NCI-H1694 treated with DMSO at 0.1 percent for 48 hours (cell line): ENCODE data around the gene PLA2G1B.
A peak's percentile ranks its signal among the peaks of the same experiment; 100 is the strongest.
"Not testable (repeated sequence)": the region's sequence is repeated elsewhere in the genome, so short reads cannot be mapped to it uniquely, and the experiment has no call there.

Experiments
- DNase-seq: peaks from one replicate; lab custom pipeline; 2025; lab: John Stamatoyannopoulos, UW

PLA2G1B gene

DNA sequence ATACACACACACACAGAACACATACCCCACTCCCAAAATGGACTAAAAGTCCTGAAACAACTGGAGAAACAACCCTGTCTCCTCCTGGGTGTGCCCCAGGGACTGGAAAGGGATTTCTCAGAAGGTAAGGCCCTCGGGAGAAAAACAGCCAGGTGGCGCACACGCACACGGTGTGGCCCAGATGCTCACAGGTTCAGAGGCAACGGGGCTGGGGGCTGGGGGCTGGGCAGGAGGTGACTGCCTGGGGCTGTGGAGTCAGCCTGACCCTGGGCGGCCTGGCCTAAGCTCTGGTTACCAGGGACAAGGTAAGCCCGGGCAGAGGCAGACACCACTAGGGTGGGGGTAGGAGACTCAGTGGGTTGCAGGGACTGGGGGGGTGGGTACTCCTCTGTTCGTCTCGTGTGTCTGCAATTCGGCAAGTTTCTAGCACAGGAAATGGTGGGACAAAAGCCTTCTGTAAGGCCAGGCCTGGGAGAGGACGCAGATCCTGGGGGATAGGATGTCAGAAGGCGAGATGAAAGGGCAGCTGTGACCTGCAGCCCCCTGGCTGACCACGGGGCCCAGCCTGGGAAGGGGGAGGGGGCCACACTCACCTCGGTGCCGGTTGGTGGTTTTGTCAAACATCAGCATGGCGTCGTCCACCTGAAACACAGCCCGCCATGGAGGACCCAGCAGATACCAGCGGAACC lies 31.0 kb upstream of the PLA2G1B start:
- no peak for DNase-seq

DNA sequence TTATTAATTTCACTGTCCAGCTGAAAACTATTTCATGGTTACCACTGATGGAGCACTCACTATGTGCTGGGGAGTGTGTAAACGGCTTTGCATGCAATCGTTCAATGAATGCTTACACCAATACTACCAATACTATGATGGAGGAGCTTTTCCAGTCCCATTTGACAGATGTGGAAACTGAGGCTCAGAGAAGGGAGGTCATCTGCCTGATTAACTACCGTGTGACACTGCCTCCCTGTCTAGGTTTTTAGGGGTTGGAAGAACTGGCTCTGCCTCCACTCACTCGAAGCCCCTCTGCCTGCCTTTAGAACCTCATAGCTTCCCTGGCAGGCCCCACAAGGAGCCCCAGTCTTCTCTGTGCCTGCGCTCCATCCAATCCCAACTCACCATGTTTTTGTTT lies 29.5 kb upstream of the PLA2G1B start:
- no peak for DNase-seq

DNA sequence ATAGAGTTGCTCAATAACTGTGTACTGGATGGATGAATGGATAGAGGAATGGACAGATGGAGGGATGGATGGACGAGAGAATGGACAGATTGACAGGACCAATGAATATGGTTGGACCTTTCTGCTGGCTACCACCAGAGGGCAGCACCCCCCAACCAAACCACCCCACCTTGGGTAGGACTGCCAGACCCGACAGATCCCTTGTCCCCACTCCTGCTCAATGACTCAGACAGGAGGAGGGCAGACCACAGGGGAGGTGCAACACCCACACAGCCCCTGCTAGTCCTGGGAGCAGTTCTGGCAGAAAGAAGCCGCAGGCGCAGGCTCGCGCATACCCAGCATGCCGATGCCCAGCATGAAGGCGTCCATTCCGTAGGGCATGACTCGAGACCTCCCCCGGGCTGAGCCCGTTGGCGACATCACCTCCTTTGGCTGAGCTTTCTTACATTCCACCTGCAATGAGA lies 29.0 kb upstream of the PLA2G1B start:
- DNase-seq, result peak; percentile 7

DNA sequence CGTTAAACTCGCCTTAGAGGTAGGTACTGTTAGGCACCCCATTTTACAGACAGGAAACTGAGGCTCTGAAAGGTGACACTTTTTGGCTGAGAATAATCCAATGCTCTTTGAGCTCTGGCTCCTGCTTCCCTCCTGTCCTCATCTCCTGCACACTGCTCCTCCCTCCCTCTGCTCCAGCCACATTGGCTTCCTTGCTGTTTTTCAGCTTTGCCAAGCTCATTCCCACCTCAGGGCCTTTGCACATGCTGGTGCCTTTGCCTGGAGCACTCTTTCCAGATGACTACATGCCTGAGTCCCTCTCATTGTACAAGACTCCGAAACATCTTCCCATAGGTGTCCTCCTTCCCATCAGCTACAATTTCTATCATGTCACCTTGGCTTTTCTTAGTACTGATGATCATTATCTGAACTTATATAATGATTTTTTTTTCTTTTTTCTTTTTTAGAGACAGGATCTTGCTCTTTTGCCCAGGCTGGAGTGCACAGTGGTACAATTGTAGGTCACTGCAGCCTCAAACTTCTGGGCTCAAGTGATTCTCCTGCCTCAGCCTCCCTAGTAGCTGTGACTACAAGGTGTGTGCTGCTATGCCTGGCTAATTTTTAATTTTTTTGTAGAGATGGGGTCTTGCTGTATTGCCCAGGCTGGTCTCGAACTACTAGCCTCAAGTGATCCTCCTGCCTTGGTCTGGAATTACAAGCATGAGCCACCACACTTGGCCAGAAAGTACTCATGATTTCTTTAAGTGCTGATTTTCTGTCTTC lies 26.2 kb upstream of the PLA2G1B start:
- DNase-seq, result no peak

DNA sequence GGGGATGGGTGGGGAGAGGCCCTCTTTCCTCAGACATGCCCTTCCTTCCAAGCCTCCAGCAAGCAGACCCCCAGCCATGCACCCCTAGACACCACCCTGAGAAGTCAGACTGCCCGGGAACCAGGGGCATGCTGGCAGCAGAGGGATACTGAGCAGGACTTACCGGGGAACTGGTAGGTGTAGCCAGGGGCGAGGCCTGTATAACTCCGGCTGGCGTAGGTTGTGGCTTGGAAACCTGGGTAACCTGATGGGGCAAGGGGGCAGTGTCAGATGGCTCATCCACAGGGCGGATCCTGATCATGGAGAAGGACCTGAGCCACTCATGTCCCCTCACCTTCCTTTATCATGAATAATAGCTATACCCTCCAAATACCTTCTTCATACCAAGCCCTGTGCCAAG lies 25.6 kb upstream of the PLA2G1B start:
- no peak for DNase-seq

DNA sequence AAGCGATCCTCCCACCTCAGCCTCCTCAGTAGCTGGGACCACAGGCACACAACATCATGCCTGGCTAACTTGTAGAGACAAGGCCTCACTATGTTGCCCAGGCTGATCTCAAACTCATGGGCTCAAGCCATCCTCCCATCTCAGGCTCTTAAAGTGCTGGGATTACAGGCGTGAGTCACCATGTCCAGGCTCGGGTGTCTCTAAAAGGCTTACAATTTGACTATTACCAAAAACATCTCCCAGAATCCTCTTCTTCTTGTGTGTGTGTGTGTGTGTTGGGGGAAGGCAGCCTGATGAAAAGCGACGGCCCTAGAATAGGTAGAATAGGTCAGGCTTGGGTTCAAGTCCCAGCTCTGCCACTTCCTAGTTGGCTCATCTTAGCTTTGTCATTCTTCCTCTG lies 24.5 kb upstream of the PLA2G1B start:
- DNase-seq, result no peak

DNA sequence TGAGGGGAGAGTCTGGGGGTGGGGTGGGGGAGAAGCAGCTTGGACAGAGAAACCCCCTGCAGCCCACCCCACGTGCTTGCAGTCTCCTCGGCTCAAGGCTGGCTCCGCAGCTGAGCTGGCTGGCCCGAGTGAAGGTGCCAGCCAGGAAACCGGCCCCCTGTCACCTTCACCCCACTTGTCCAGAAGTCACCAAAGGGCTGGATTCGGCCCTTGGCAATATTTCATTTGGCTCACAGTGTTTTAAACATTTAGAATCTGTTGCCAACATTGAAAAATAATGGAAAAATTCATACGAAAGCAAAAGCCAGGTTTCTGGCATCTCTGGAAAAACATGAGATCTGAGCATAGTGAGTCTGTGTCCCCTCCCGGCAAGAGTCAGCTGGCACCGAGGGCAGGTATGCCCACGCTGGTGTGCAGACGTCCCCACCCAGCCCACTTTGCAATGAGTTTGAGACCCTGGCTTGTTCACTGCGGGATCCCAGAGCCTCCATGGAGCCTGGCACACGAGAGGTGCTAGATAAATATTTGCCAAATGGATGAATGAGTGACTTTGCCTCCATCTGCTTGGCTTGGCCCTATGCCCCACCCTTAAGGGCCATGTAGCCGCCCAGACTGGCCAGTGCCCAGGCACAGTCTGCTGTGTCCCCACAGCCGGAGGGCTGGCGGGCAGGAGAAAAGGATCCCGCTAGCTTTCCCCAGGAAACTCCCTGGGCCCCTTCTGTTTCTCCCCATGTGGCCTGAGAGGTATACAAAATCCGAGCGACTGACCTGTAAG lies 23.2 kb upstream of the PLA2G1B start:
- DNase-seq, result no peak

DNA sequence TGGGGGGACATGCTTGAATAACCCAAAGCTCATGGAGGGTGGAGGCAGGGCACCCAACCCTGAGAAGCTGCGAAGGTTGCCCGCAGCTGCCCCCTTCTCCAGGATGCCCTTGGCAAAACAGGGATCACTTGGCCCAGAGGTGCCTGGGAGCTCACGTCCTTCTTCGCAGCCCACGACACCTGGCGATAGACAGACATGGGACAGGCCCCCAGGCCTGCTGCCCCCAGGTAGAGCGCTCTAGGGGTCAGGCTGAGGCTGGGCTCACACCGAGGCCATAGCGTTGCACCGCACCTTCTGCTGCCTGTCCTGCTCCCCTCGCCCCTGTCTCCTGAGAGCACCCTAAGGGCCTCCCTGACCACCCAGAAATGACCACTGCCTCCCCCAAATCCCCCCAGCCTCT lies 20.2 kb upstream of the PLA2G1B start:
- no peak for DNase-seq

DNA sequence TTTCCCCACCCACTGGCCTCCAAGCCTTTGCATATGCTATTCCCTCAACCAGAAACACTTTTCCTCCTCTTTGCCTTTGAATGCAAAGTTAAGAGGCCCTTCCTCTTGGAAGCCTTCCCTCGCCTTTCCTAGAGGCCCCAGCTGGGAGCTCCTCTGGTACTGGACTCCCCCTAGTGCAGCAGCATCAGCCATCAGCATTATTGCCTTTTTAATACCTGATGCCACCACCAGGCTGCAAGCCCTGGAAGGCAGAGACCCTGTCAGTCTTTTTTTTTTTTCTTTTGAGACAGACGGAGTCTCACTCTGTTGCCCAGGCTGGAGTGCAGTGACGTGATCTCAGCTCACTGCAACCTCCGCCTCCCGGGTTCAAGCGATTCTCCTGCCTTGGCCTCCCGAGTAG lies 19.1 kb upstream of the PLA2G1B start:
- DNase-seq, result no peak

DNA sequence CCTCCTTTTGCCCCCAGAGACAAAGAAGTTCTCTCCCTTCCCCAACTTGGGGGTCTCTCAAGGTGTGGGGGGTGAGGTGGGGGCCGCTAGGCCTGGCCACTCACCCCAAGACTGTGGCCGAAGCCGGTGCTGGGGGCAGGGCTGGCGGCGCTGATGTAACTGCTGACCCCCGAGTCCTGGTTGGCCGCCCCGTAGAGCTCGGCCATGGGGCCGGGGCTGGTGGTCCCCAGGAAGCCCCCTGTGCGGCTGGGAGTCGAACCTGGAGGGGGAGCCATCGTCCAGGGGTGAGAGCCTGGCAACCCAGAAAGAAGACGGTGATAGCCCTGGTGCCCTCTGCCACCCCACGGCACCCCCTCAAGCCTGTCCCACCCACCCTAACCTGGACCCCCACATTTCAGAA lies 18.5 kb upstream of the PLA2G1B start:
- no peak for DNase-seq

DNA sequence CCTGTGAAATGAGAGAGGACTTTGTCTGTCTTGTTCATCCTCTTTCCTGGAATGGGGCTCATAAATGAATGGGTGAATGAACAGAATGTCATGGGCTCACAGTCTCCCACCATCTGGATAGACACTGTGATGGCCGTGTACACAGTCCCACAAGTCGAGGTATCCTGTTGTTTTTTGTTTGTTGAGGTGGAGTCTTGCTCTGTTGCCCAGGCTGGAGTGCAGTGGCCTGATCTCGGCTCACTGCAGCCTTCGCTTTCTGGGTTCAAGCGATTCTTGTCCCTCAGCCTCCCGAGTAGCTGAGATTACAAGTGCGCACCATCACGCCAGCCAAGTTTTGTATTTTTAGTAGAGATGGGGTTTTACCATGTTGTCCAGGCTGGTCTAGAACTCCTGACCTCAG lies 16.1 kb upstream of the PLA2G1B start:
- DNase-seq, result no peak

DNA sequence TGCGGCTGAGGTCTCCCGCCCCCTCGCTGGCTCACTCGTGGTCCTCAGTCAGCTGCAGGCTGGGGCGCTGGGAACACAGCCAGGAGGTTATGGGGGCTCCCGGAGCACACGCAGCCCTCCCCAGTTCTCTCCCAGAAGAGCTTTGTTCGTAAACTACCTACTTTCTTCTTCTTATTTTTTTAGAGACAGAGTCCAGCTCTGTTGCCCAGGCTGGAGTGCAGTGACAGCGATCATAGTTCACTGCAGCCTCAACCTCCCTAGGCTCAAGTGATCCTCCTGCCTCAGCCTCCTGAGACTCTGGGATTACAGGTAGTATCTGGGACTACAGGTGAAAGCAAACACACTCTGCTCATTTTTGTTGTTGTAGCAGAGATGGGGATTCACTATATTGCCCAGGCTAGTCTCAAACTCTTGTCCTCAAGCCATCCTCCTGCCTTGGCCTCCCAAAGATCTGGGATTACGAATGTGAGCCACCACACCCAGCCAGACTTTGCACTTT lies 15.5 kb upstream of the PLA2G1B start:
- no peak for DNase-seq

DNA sequence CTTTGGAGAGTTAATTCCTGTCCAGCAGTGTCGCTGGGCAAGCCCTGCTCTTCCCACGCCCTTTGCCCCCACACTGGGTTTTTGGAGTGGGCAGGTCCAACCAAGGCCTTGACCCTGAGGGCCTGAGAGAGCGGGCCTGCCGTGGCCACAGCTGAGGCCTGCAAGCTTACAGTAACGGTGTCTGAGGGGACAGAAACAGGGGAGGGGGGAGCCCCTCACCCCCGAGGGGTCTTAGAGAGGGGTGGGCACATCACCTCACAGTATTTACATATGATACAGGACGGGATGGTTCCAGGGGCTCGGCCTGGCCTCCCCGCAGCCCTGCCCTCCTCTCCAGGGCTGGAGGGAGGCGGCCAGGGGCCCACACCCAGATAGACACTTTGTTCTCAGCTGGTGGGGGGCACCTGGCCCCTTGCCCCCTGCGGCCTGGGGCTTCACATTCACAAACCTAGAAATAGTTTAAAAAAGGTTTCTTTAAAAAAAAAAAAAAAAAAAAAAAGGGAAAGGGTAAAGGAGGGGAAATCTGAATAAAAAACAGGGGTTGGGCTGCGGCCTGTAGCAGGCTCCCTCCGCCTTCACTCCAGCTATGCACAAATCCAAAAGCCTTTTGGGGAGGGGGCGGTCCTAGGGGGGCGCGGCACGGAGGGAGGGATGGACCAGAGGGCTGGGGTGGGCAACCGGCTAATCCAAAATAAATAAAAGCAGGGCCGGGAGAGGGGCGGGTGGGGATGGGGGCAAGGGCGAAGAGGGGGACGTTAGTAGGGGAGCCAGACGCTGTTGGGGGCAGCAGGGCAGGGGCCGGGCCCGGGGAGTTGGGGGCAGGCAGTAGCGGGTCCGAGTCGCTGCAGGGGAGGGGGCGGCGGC lies 14.8 kb upstream of the PLA2G1B start:
- no peak for DNase-seq

DNA sequence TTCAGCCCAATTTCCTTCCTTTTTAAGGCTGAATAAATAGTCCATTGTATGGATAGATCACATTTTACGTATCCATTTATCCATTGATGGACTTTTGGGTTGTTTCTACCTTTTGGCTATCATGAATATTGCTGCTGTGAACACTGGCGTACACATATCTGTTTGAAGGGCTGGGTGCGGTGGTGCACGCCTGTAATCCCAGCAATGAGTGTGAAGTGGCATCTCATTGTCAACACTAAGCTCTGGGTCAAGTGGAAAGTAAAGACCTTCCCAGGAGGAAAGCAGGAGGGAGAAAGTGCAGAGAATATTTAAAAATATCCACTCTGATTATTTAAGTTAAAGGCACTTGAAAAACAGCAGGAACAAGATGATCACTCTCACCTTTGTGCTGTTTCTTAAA lies 11.7 kb upstream of the PLA2G1B start:
- no peak for DNase-seq

DNA sequence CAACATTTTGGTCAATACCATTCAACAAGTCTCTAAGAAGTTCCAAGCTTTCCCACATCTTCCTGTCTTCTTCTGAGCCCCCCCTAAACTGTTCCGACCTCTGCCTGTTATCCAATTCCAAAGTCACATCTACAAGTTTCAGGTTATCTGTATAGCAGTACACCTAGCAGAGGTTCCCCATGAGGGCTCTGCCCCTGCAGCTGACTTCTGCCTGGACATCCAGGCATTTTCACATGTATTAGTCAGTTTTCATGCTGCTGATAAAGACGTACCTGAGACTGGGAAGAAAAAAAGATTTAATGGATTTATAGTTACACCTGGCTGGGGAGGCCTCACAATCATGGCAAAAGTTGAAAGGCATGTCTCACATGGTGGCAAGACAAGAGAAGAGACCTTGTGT lies 10.2 kb upstream of the PLA2G1B start:
- DNase-seq, result no peak

DNA sequence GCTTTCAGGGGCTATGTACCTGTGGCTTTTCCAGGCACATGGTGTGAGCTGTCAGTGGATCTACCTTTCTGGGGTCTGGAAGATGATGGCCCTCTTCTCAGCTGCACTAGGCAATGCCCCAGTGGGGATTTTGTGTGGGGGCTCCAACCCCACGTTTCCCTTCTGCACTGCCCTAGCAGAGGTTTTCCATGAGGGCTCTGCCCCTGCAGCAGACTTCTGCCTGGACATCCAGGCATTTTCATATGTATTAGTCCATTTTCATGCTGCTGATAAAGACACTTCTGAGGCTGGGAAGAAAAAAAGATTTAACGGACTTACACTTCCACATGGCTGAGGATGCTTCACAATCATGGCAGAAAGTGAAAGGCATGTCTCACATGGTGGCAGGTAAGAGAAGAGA lies 8.8 kb upstream of the PLA2G1B start:
- DNase-seq, result not testable (repeated sequence)

DNA sequence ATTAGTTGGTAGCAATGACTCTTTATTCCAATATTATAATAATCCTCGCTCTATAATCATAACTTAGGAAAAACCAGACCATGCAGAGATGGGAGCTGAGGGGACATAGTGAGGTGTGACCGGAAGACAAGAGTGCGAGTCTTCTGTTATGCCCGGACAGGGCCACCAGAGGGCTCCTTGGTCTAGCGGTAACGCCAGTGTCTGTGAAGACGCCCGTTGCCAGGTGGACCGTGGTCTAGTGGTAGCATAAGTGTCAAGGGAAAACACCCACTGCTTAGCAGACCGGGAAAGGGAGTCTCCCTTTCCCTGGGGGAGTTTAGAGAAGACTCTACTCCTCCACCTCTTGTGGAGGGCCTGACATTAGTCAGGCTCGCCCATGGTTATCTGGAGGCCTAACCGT lies 7.9 kb upstream of the PLA2G1B start:
- DNase-seq, result not testable (repeated sequence)

DNA sequence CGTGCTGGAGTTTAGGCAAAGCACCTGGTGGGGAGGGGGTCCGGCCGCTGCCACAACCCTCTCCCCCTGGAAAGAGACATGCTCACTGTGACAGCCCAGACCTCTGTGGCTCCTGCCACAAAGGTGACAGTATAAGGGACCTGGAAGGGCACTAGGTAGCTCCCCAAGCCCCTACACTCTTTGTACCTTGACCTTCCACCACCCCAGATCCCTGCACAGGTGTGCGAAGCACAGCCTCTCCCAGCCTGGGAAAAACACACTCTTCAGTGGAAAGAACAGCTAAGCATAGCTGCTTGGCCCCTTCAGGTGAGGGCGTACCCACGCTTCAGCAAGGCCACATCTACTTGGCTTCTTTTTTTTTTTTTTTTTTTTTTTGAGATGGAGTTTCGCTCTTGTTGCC lies 4.9 kb upstream of the PLA2G1B start:
- DNase-seq, result no peak

DNA sequence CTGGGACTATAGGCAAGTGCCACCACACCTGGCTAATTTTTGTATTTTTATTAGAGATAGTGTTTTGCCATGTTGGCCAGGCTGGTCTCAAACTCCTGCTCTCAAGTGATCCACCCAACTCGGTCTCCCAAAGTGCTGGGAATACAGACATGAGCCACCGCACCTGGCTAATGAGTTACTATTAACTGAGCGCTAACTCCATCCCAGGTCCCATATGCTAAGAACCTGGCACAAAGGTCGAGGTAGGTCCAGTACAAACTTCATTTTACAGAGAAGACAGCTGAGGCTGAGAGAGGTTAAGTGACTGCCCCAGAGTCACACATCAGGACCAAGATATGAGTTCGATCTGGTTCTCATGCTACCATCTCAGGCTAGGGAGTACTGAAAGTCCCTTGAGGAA lies 4.5 kb upstream of the PLA2G1B start:
- DNase-seq, result no peak

DNA sequence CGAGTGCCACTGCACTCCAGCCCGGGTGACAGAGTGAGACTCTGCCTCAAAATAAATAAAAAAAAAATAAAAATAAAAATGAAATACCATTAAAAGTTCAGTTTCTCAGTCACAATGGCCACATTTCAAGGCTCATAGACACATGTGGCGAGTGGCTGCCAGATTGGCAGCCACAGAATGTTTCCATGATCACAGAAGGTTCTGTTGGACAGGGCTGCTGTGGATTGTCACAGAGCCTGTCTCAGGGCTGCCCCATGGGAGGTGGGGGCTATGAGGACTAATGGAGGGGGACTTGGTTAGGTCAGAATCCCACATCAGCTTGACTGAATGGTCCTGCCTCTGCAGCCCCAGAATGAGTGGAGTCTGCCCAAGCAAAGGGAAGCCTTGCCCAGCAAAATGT lies 3.8 kb upstream of the PLA2G1B start:
- DNase-seq, result no peak

DNA sequence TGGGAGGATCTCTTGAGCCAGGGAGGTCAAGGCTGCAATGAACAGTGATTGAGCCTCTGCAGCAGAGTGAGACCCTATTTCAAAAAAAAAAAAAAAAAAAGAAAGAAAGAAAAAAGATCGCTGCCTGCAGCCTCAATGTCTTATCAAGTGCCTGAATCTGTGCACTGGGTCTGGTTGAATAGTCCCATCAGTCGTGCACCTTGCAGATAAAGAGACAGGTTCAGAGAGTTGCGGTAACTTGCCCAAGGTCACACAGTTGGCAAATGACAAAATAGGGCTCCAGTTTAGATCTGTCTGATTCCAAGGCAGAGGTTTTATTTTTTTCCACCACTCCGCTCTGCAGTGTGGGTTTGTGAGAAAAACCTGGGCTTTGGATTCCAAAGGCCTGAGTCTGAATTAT lies 649 bp upstream of the PLA2G1B start:
- no peak for DNase-seq
